CD4-positive, alpha-beta T cell treated with Interleukin-6 for 4 hours (primary cell): ENCODE measurements around the gene PTPRC.

Experiments
- DNase-seq: peaks from one replicate; pipeline ENCODE4 v3.0.0-alpha.2; 2020; ENCODE audit warnings: mixed read lengths

The PTPRC gene

DNA sequence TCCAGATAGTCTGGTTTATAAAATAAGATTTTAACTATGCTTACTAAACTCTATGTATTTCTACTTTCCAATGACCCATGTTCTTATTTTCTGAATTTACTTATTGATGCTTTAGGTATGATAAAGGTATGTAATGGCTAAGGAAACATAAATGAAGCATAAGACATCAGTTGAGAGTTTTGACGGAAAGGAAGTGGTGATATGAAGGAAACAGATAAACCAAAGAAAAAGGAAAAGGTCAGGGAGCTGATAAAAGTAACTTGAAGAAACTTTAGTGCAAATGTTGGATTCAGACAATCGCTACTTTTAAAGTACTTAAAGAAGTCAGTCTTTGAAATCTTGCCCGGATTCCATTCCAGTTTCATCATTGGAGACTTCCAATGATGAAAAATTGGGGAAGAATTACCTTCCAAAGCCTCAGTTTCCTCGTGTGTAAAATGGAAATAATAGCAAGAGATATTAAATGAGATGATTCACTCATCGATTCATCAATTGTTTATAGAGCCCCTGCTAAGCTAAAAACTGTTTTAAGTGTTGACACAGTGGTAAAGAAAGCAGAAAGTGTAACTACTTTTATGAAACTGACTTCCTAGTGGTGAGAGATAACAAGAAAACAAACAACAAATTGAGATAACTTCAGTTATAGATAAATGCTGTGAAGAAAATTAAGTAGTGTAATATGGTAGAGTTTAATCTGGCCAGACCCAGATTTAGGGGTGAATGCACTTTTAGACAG, 10.6 kb downstream of the PTPRC start:
- DNase-seq: no peak

DNA sequence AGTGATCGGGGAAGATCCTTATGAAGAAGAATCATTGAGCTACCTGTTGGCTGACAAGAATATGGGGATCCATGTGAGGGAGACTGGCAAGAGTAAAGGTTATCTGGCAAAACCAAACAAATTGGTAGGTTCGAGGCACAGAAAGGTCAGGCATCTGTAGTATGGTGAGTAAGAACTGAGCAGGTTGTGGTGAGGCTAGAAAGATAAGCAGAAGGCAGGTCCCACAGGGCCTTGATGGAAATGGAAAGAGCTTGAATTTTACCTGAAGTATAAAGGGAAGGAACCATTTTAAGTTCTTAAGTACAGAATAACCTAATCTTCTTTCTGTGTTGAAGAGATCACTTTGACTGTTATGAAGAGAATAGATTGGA, 11.1 kb downstream of the PTPRC start:
- peak; percentile 45 for DNase-seq

DNA sequence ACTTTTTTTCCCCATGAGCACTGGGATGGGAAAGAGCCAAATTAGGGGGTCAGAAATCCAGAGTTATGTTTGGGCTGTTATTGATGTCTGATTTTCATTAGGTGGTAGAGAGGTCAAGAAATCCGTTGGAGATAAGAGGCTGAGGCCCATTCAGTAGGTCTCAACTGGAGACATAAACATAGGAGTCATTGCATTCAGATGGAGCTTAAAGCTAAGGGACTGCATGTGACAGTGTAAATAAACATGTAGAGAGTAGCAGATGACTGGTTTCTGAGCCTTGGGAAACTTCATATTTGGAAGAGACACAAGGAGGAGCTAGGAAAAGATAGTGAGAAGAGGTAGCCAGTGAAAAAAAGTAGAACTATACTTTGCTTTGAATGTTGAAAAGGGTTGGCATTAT, 11.7 kb downstream of the PTPRC start:
- no peak for DNase-seq

DNA sequence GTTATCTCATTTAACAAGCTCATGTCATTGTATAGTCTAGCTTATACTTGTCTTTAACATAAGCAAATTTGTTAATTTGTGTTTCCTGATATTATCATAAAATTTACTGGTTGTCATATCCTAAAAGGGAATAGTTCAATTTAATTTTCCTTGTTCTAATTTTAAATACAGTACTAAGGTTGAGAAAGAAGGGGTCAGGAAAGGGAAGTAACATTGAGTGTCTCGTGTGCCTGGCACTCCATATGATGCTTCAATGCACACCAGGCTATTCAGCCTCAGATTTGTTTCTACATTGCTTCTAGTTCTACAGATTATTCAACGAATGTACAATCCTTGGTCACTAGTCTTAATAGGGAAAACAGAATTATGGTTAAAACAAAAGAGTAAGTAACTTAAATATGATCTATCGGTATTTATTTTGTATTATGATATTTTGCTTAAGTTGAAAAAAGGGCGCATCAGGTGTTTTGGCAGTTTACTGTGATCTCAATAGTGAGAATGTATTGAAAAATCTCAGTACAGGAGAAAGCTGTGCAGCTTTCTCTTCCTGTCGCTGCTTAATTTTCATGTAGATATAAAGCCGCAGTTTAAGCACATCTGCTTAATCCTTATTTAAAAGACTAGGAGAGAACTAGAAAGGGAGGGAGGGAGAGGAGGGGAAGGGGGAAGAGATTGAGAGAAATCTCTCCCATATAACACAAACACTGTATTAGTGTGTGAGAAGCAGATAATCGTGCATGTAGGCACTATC, 13.0 kb downstream of the PTPRC start:
- DNase-seq: no peak

DNA sequence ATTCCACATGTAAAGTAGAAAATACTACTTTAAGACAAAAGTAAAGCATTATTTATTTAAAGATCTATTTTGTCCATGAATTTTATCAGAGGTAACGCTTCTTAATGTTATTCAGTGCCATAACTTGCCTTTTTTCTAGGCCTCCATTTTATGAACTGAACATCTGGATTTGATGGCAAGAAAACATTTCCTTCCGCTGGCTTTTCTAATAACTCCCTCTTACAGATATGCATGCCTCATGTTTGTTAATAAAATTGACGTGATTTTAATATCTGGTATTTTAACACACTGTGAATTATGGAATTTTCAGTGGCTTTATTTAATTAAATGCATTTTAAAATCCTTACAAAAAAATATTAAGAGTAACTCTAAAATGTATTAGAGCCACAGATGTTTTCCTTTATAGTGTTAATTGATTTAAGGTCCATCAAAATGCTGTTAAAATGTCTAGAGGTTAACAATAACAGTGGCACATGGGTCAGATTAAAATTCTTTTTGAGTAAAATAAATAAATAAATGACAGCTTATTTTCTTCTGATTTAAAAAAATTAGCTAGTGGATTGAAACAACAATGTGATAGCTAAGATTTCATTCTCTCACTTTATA, 15.1 kb downstream of the PTPRC start:
- no peak for DNase-seq

DNA sequence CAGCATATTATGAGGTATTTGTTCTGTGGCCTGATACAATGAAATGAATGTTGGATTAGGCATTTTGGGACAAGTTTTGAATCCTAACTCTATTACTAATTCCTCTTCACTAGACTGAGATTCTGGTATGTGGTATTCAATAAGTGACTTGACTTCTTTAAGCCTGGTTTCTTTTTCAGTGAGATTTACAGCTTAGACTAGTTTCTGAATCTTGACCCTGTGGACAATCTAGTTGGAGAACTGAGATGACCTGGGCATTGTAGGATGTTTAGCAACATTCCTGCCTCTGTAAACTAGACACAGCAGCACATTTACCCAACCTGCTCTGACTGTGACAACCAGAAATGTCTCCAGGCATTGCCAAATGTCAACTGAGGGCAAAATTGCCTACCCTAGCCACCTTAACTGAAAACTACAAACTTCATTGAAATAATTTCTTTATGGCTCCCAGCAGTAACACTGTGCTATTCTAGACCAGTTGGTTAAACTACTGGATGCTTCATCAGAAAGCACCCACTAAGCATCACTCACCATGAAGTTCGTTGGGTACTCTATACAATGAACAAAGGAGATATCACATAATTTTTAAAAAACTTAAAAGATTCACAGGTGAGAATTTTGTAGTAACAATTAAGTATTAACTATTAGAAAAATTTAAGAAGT, 16.8 kb downstream of the PTPRC start:
- no peak for DNase-seq

DNA sequence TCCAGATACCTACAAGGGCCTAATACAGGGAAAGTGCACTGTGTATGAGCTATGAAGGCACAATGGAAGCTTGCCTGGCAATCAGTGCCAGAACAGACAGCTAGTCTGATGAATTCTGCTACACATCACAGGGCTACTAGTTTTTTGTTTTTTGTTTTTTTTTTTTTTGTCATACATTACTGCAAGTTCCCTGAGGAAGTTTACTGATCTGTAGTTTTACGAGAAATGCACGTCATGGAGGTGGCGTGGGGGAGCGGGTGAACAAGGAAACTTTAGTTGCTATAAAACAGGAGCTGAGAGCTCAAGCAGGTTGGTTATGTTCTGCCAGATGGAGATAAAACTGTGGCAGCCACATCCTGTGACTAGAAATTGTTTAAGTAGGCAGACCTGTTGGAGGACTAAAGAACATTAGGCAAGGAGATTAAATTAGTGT, 17.7 kb downstream of the PTPRC start:
- peak; percentile 88 for DNase-seq

DNA sequence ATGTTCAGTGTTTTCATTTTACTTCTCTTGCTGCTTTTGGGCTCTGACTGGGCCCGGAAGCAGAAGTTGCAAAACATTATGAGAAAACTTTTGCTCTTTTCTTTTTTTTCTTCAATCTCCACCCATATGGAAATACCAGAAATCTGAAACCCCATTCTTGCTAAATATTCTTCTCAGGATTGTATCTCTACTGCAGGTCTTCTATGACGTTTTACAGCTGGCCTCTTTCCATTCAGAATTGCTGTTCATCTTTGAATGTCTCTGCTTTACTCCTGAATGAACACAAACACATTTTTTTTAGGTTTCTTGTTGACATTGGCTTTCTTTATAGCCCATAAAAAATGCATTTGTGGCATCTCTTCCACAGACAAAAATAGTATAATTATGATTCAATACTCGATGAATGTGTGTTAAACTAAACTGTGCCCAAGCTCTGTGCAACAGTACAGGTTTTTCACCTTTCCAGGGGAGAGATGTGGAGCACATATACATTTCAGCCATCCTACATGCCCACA, 18.8 kb downstream of the PTPRC start:
- DNase-seq: peak; percentile 49

DNA sequence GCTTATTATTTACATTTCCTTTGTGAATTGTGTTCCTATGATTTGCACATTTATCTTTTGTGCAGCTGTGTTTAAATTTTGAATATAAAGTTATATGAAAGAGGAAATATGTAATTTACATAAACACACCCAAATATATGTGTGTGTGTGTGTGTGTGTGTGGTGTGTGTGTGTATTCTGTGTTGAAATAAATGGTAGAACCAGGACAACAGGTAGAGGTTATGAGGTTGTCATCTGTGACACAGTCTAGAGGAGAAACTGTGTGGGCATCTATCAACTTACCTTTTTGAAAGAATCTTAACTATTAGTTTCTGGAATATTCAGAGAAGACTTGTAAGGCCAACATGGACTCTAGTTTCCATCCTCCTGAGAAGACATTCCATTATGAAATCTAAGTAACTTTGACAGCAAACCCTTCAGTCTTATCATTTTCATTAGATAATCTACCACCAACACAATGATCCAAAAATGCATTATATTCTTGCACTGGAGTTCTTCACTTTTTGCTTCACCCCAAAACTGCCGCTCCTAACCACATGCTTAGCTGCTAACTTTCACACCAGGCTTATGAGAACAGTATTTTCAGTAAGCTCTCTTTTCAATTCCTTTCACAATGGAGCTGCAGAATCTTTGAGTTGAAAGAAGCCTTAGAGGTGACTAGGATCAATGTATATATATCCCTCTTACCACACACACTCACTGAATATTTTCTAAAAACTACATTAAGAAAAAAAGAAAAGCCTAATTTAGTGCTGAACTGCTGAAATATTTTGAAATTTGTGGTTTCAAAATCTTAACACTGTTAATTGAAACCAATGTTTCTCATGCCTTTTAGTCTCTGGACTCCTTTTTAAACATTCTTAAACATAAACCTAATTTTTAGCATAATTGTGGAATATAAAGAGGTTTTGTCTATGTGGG, 21.8 kb downstream of the PTPRC start:
- DNase-seq: no peak

DNA sequence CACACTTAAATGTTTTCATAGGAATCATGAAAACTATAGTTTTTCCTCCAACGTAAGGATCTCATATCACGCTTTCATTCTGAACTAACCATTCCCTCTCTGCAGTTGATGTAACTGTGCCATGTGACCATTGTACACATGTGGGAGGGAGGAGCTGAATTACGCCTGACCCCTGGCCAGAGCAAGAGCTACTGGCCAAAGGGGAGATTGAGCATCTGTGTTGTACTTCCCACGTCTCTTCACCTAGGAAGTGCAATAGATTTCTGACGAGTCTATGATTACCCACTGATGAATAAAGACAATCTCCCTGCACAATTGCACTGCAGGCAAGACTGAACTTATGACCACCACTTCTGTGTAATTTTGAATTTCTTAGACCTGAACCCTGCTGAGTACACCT, 24.0 kb downstream of the PTPRC start:
- DNase-seq: no peak

DNA sequence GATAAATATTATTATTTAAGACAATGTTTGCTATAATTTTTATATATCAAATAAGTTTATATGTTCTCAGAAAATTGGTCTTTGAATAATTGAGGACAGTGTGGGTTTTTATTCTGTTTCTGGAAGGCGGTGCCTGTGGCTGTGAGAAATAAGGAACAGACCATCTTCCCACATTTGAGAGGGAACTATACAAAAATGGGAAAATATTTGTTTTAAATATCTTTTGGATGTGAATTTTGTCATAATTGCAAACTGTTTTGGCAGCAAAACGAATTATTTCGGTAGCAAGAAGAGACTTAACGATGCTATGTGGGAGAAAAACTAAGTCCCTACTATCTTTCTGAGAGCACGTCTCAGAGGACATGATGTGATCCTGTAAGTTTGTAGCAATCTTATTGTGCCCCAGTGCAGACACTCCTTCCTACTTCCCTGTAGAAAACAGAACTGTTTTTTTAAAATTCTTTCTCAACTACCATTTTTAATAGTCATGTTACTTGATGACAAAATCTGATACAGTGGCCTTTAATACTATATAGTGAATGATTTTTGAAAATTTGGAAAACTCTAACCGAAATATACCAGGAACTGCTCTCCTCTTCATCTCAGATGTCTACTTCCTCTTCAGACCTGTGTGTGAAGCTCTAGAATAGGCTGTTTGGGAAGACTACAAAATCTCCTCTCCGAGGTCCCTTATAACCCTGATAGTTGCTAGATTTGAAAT, 25.4 kb downstream of the PTPRC start:
- DNase-seq: no peak

DNA sequence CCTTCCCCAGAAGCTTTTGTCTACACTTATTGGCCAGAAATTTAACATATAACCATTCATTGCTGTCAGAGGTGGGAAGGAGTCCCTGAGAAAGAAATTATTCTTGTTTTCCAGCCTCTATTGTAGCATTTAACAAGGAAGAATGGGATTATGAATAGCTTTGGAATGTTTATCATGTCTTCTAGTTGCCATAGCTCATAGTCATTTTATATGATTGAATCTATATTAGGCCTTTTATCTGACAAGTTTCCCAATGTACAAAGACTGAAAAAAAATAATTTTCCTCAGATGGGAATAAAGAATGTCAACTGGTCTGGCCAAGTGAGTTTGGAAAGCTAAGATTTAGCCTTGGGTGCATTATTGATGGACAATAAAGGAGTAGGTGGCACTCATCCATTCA, 28.3 kb downstream of the PTPRC start:
- no peak for DNase-seq

DNA sequence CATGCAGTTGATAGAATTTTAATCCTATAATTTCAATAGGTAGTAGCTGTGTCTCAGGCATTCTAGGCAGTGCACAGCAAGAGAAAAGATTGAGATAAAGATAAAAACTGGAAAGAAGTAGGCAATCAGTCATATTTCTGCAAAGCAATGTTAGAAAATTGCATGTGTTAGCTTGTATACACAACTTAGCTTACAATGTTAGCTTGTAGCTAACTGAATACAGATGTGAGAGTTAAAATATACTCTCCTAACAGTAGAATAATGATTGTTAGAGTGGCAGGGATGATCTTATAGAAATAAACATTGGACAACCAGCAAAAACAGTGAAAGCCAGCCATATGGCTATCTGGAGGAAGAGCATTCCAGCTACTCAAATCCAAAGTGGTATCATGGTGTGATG, 29.0 kb downstream of the PTPRC start:
- no peak for DNase-seq

DNA sequence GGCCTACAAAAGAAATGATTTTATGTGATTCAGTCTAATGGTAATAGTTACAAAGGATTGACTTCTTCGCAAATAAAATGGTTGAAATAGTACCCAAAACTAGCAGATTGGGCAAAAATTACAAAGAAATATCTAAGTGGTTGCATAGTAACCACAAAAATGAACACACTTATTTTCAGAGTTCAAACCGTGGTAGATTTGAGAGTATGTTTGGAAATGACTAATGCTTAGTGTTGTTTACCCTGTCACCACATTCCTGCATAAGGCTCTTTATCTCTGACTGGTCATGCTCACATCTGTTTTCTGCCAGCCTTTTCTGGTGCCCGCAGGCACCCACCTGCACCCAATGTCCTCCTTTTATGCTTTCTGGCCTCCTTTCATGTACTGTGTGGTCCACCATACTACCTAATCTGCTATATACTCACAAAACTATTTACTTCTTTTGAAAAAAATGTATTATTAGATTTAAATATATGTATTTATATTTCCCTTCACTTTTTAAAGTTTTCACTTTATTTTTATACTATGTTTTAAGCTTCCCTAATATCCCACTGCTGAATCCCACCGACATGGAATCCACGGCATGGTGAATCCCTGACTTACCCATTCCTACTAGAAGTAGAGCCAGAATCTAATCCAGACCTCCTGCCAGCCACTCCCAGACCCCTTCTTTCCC, 30.3 kb downstream of the PTPRC start:
- DNase-seq: peak; percentile 56

DNA sequence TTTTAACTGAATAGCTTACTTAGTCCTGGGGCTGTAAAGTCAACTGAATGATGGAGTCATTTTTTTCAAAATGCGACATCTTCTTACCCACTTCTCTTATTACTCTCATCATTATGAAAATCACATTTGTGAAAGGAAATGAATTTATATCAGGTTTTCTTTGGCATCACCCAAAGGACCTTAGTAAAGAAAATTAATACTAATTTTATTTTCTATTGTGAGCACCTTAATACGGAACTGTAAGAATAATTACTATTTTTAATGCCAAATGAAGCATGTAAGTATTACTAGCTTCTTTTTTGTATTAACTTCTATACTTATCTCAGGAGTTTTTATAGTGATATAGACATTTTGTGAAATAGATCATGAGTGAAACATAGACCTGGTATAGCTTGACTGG, 30.9 kb downstream of the PTPRC start:
- DNase-seq: no peak

DNA sequence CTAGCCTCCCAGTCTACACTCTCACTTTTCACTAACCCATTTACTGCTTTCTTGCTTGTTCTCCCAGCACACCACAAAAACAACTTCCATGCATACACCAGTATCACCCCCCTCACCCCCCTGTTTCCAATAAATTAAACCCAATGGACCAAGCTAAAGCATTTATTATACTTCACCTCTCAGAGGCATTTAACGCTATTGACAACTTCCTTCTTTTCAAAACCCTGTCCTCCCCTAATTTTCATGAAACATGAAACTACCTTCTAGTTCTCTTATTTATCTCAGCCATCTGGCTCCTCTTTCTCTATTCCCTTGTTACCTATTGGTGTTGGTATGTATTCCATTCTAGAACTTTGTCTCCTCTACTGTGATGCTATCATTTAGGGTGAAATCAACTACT, 32.3 kb downstream of the PTPRC start:
- no peak for DNase-seq

DNA sequence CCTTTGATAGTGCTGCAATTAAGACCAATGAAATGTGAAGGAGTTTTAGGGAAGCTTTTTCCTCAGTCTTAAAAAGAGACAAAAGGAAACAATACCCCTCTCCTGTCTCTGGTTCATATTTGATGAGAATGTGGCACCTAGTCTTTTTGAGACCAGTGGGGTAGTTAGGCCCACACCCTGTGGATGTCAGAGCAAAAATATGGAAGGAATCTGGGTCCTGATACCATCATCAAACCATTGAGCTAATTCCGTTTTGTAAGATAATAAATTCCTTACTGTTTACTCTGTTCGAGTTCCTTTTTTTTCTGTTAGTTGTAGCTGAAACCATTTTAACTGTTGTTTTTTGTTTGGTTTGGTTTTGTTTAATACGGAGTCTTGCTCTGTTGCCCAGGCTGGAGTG, 33.3 kb downstream of the PTPRC start:
- no peak for DNase-seq

DNA sequence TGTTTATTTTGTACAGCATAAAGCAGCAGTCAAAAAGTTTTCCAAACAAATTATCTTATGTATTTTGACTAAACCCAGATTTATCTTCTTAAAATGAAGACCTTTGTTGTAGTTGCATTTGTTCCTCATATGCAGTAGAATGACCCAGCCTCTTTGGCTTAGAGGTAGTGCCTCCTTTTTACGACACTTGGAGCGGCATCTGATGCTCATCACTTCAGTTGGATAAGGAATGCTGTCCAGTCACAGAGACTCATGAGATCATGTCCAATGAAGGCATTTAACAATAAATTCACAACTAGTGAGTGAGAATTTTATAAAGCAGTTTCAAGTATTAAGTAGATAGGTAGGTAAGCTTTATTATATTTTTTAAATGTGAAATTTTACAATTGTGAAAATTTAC, 35.2 kb downstream of the PTPRC start:
- DNase-seq: no peak

DNA sequence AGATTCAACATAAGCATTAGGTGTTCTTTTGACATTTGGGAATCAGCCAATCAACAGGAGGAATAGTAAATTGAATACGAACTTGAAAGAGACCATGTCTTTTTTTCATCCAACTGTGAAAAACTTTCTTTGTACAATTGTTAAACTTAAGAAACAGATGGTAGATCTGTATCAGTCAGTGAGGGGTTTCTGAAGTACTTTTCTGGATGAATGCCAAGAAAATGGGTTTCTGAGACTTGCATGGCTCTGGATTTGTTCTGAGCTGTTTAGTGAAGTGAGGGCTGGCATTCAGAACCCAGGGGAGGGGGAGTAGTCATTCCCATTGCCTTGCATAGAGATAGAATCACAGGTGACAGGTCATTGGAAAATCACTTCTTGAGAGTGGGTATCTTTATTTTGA, 37.4 kb downstream of the PTPRC start:
- DNase-seq: no peak

DNA sequence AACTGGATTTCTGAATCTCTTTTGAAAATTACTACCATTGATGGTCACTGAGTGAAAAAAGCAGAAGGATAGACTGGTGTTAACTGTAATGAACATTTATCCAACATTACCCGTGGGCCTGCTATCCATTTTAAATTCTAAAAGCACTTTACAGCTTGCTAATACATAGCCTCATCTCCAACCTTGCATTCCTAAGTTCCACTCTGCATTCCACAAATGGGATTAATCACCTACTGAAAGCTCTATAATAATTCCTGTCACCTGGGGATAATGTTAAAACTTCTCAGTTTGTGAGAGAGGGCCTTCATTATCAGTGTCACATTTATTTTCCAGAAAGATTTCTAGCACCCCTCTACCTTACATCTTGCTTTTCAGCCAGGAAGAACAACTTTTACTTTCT, 38.2 kb downstream of the PTPRC start:
- no peak for DNase-seq

DNA sequence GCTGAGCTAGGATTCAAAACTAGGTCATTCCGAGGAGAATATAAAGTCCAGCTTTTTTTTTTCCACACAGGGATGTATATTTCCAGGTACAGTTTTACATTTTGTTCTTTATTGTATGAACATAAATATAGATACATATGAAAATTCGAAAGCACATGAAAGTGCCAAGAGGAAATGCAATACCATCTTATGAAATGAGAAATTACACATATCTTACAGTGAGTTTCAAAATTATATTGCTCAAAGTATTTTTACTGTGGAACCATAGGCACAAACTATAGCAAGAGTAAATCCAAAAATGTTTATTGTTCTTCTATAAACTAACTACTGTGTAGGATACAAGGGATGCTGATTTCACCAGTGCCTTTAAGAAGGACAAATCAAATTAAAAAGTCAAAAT, 39.0 kb downstream of the PTPRC start:
- no peak for DNase-seq
